ENCODE measurements around the gene CLK3. TPM values are rescaled to one million over a fixed set of nuclear protein-coding genes. Genes with fewer than 3 reads are reported as not detected.

Gene CLK3
- total RNA-seq, 1 donor, result 117 TPM

GRCh38 chr15:74603026-74603788, 12.4 kb upstream of the CLK3 start:
- DNase-seq (ENCODE audit: low read depth in 2 of 3, low spot score in 2 of 3), result no peak

- no peak for DNase-seq (ENCODE audit: low read depth in 2 of 3, low spot score in 2 of 3)
Measured at GRCh38 chr15:74603789-74604705, 11.6 kb upstream of the CLK3 start.

DNA sequence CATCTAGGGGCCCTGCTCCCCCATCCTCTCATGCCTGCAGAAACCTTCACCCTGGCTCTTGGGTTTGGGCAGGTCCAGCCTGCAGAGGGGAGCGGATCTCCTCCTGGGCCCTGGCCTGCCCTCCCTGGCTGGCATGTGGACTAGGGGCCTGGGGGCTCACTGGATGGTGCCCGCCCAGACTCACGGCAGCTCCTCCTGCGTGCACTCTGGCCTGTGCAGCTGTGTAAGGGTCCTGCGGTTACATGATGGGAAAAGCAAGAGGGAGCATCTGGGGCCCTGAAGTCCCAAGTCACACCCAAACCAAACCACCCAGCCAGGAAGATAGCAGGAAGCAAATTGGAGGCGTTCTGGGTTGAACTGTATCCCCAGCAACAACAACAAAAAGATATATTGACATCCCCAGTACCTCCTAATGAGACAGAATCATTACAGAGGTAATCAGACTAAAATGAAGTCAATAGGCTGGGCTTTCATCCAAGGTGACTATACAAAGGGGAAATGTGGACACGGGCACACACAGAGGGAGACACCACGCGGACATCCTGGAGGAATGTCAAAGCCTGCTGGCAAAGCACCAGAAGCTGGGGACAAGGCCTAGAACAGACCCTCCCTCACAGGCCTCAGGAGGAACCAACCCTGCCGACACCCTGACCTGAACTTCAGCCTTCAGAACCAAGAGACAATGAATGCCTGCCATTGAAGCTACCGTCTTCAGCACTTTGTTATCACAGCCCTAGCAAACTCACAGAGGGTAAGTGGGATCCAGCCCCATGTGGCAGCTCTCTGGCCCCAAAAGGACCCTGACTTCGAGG, 10.4 kb upstream of the CLK3 start:
- DNase-seq (ENCODE audit: low read depth in 2 of 3, low spot score in 2 of 3), result no peak

- no peak for DNase-seq (ENCODE audit: low read depth in 2 of 3, low spot score in 2 of 3)
Measured at GRCh38 chr15:74605795-74606150, 9.9 kb upstream of the CLK3 start.

DNA sequence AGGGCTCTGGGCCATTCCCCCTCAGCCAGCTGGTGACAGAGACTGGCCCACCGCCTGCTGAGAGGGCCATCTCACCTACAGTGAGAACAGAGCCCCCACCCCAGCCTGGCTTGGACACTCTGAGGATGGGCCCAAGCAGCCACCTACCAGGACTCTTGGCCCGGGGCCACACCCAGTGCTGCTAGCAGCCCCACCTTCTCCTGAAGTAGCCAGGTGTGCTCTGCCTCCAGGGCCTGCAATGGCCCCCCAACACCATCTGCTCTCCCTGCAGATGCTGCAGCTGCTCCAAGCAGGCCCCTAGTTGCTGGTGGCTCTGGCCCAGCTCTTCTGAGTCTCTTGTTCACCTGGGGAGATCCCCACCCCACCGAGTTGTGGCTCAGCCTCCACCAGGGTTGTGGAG, 6.8 kb upstream of the CLK3 start:
- no peak for DNase-seq (ENCODE audit: low read depth in 2 of 3, low spot score in 2 of 3)

- no peak for DNase-seq (ENCODE audit: low read depth in 2 of 3, low spot score in 2 of 3)
Measured at GRCh38 chr15:74609938-74610301, 5.7 kb upstream of the CLK3 start.

GRCh38 chr15:74610302-74610951, 5.2 kb upstream of the CLK3 start:
- peak in 2 of 3 donors; percentile 64 to 66 for DNase-seq (ENCODE audit: low read depth in 2 of 3, low spot score in 2 of 3)

DNA sequence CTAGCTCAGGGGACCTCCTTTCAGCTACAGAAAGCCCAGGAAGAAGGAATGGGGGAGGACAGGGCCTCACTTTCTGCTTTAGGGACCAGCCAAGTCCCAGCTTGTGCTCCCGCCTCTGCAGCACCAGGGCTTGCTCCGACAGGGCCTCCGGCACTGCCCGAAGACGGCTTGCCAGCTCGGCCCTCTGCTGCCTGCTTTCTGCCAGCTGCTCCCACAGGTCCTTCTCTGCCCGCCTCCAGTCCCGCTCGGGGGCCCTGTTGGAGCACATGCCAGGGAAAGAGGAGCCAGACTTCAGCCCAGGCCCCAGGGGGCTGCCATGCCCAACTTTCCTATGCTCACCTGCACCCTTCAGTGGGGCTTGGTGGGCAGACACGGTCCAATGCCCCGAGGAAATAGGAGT, 4.3 kb upstream of the CLK3 start:
- DNase-seq (ENCODE audit: low read depth in 2 of 3, low spot score in 2 of 3), result no peak

DNA sequence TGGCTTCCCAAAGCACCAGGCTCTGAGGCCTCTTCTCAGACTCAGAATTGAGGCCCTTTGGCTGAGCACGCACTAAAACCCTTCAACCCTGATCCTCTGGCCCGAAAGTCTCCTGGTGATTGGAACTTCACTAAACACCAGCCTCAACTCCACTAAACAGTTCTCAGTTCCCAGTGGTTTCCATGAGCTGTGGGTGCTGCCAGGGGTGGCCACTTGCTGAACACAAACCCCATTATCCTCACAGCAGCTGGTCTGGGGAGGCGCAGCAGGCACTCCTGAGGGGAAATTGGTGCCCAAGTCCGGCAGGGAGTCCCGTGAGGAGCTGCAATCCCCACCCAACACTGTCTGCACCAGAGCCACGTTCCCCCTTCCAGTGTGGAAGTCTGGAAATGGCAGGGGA, 3.8 kb upstream of the CLK3 start:
- DNase-seq (ENCODE audit: low read depth in 2 of 3, low spot score in 2 of 3), result no peak

GRCh38 chr15:74612677-74613076, 3.0 kb upstream of the CLK3 start:
- DNase-seq (ENCODE audit: low read depth in 2 of 3, low spot score in 2 of 3), result no peak

DNA sequence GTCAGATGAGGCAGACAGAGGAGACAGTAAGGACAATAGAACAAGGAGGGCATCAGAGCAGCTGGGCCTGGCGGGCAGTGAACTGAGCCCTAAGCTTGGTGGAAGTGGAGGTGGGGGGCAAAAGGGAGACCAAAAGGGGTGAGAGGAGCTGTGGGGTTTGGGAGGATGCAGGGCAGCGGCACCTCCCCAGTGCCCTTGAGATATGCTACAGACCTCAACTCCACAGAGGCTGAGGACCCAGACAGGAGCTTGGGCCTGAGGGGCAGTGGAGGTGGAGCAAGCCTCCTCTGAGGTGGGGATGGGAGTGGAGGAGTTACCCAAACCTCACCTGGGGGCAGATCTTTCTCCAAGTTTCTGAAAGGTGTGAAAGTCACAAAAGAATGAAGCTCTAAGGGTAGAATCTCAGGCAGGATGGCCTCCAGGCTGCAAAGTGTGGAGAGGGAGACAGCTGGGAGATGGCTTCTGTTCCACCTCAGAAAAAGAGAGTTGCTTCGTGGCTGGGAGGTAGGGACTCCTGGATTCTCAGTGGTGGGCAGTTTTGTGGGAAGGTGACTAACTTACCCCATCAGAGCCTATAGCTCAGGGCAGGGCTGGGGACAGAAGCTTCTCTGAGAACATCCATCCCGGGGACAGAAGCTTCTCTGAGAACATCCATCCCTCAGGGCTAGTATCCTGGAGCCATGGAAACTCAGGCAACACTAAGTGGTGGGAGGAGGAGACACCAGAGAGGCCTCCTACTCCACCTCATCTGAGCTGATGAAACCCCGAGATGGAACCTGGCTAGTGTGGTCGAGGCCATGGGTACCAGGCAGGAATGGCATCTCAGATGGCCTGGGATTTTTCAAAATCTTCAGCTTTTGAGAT, 2.3 kb upstream of the CLK3 start:
- no peak for DNase-seq (ENCODE audit: low read depth in 2 of 3, low spot score in 2 of 3)

DNA sequence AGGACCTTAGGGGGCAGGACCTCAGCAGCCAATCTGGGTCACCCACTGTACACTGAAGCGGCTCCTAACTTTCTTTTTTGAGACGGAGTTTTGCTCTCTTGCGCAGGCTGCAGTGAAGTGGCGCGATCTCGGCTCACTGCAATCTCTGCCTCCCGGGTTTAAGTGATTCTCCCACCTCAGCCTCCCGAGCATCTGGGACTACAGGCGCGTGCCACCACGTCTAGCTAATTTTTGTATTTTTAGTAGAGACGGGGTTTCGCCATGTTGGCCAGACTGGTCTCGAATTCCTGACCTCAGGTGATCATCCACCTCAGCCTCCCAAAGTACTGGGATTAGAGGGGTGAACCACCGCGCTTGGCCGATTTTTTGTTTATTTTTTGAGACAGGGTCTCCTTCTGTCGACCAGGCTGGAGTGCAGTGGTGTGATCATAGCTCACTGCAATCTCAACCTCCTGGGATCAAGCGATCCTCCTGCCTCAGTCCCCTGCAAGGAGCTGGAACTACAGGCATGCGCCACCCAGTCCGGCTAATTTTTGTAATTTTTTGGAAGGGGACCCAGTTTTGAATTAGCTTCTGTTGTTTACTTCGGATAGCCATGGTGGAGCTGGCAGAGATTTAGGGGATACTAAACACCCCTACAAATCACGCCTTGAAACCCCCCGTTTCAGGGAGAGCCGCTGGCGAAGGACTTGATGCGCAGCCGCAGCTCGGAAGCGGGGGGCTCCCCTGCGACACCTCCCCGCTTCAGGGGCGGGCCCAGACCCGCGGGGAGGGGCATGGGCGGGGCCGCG, 1.5 kb upstream of the CLK3 start:
- DNase-seq (ENCODE audit: low read depth in 2 of 3, low spot score in 2 of 3), result no peak

DNA sequence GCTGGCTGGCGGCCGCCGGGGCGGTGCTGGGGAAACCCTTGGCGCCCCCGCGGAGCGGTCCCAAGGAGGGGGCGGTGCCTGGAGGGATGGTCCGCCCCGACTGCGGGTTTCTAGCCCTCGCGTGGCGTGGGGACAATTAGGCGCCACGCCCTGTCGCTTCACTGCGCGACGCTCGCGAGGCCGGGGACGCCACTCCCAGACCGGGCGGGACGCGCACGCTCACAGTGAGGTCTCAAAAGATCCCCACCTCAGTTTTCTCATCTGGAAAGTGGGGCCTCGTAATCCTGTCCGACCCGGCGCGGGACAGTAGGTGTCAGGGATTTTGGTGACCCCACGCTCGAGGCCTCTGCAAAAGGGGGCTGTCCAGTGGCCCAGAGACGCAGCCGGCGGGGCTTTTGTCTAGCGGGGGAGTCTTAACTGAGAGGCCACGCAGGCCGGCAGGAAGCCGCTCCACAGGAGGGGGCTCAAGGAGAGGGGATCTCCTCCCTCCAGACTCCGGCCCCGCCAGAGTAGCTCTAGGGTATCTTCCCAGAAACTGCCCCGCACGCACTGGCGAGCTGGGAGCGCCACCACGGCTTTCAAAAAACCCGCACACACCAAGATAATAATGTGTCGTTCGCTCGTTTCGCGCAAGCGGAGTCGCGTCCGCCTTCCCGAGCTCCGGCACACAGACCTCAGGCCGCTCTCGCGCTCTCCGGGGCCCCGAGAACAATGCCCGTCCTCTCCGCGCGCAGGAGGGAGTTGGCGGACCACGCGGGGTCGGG, 710 bp upstream of the CLK3 start:
- DNase-seq (ENCODE audit: low read depth in 2 of 3, low spot score in 2 of 3), result peak; percentile 86 to 89 (median 88)

GRCh38 chr15:74616366-74616939, 817 bp downstream of the CLK3 start:
- DNase-seq (ENCODE audit: low read depth in 2 of 3, low spot score in 2 of 3), result peak; percentile 47 to 85 (median 72)

DNA sequence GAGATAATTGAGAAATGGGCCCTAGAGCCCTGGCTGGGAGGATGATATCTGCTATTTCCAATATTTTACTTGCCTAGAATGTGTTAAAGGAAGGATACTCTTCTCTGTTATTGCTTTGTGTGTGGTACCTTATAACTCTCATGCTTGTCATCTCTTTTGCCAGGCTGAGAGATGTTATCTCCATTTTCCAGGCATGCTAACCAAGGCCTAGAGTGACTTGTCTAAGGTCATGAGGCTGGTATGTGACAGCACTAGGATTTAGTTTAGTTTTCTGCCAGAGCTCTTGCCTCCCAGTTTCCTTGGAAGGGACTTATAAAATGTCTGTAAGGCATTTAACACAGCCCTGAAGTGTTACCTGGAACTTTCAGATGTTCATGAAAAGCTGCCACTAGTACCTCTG, 1.4 kb downstream of the CLK3 start:
- no peak for DNase-seq (ENCODE audit: low read depth in 2 of 3, low spot score in 2 of 3)

DNA sequence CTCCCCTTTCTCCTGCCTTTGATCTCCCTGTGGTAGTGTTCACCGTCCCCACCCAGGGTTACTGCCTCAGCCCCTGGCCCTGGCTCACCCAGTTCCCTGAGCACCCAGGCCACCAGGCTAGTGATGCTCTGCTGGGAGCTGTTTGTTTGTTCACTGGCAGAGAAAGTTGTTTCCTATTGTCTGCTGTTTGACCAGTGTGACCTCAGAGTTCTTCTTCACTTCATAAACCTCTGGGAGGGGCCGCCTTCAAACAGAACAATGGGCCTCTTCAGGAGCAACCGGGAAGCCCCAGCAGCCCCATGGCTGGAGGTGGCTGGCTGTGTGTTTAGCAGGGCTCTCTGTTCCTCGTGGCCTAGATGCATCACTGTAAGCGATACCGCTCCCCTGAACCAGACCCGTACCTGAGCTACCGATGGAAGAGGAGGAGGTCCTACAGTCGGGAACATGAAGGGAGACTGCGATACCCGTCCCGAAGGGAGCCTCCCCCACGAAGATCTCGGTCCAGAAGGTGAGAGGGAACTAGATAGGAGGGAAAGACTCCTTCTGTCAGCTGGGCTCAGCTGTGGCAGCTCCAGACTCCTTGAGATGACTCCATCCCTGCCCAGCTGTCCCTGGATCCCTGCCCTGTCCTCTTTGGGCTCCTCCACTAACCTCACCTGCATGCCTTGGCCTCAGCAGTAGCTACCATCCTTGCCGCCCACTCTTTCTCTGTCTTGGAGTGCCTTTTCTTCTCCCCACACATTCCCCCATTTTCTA, 3.4 kb downstream of the CLK3 start:
- DNase-seq (ENCODE audit: low read depth in 2 of 3, low spot score in 2 of 3), result no peak

All from hematopoietic multipotent progenitor cell (in vitro differentiated cells).